ENCODE data around the gene MCM7.

Gene MCM7

DNA sequence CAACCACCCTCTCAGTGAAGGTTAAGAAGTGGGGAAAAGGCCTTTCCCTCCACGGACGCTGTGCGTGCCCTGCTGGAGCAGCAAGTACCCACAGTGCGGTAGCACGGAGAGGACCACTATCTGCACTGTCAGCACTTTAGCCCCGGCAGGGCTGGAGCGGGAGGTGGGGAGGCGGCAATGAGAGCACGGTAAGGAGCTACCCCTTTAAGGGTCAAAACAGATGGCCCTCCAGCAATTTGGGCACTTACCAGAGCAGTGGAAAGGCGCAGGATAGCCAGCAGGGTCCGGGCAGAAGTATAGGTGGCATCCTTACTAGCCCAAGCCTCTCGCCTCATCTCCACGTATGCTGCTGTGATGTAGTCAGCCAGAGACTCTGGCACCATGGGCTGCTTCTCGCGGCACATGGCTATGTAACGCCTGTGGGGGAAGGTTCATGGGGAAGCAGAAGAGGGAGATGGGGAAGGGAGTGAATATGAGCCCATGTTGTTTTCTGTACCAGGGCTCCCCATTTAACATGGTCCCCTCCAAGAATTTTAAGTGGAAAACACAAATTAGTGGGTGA lies 7.2 kb downstream of the MCM7 start:
- no peak for DNase-seq (ENCODE audit: low read depth in 2 of 2)

DNA sequence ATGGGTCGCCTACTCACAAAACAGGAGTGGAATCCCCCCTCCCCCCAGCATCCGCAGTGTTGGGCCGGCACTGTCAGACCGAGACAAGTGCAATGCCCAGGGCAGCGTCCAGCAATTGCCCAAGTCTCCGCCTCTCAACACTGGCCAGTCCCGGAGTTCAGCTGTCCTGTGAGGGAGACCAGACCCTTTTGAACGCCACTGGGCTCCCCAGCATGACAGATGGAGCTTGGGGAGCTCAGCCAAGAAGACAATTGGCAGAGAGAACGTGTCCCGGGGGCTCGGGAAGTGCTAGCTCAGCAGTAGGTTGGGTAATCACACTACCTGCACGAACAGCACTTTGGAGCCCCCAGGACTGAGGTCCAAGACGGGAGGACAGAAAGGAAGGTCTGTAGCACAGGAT lies 7.7 kb downstream of the MCM7 start:
- no peak for DNase-seq (ENCODE audit: low read depth in 2 of 2)

DNA sequence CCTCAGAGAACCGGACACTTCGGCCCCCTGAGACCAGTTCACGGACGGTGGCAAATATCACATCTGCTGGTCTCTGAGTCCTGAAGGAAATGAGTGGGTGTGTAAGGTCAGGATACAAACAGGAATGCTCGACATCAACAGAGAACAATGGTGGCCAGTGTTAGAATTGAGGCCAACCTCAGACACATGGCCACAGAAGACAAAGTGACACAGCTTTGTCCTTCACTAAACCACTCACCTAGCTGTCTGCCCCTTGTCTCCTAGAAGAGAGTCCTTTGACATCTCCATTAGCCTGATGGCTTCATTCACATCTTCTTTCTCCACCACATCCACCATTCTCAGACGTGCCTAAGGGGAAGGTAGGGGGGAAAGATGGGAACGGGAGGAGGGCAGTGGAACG lies 8.1 kb downstream of the MCM7 start:
- DNase-seq (ENCODE audit: low read depth in 2 of 2): no peak

DNA sequence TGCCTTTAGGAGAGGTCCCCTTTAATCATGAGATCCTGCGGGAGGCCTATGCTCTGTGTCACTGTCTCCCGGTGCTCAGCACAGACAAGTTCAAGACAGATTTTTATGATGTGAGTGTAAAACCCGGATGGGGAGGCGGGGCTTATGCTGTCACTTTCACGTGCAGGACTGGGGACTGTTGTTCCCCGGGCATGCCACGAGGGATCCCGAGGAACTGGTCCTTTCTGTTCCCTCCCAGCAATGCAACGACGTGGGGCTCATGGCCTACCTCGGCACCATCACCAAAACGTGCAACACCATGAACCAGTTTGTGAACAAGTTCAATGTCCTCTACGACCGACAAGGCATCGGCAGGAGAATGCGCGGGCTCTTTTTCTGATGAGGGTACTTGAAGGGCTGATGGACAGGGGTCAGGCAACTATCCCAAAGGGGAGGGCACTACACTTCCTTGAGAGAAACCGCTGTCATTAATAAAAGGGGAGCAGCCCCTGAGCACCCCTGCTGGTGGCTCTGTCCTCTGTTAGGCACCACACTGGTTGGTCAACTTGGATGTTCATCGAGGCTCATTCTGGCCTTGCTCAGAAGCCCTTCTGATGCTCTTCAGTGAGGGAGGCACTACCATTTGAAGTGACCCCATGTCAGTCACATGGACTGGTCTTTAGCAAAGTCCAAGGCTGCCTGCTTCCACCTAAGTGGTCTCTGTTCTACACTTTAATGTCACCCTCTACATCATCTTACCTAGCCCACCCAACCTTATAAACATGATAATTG lies 9.6 kb downstream of the MCM7 start:
- no peak for DNase-seq (ENCODE audit: low read depth in 2 of 2)

DNA sequence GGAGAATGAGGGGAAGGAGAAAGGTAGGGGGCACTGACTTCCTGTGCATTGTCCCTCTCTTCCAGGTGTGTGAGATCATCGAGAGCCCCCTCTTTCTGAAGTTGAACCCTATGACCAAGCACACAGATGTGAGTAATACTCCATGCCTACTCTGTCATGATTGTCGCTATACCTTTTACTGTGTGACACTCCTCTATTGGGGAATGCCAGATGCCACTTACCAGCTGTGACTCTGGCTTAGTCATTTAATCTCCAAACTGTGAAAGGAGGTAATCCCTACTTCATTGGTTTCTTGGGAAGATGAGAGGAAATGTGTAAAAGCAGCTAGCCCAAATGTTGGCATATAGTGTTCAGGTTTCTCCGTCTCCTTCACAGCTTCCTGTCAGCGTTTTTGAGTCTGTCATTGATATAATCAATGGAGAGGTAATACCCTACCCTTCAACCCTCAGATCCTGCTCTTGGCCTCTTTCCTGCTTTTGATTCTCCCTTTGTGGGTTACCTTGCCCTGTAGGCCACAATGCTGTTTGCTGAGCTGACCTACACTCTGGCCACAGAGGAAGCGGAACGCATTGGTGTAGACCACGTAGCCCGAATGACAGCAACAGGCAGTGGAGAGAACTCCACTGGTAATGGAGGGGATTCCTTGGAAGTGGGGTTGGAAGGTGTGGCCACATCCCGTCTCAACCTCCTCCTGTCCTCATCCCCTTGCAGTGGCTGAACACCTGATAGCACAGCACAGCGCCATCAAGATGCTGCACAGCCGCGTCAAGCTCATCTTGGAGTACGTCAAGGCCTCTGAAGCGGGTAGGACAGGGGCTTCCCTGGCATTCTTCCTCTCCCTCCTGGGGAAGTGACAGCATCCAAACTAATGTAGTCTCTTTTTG lies 10.4 kb downstream of the MCM7 start:
- DNase-seq (ENCODE audit: low read depth in 2 of 2): no peak

DNA sequence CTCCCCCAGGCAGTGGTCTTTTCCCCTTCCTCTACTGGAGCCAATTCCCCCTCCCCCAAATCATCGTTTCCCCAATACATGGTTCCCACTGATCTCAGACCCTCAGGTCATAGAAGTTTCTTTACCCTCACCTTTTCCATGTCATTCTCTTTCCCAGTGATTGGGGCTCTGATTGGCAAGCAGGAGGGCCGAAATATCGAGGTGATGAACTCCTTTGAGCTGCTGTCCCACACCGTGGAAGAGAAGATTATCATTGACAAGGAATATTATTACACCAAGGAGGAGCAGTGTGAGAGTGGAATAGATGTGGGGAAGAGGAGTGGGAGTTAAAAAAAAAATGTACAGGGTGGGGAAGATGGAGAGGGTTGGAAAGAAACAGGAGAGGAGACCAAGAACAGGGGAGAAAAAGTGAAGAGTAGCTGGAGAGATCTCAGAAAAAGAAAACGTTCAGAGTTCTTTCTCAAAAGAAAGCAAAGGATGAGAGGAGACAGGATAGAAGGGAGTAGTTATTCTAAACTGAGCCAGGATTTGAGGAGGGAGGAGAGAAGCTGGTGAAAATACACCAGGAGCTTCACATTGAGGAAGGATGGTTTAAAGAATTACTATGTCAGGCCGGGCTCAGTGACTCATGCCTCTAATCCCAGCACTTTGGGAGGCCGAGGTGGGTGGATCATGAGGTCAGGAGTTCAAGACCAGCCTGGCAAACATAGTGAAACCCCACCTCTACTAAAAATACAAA lies 11.6 kb downstream of the MCM7 start:
- no peak for DNase-seq (ENCODE audit: low read depth in 2 of 2)

DNA sequence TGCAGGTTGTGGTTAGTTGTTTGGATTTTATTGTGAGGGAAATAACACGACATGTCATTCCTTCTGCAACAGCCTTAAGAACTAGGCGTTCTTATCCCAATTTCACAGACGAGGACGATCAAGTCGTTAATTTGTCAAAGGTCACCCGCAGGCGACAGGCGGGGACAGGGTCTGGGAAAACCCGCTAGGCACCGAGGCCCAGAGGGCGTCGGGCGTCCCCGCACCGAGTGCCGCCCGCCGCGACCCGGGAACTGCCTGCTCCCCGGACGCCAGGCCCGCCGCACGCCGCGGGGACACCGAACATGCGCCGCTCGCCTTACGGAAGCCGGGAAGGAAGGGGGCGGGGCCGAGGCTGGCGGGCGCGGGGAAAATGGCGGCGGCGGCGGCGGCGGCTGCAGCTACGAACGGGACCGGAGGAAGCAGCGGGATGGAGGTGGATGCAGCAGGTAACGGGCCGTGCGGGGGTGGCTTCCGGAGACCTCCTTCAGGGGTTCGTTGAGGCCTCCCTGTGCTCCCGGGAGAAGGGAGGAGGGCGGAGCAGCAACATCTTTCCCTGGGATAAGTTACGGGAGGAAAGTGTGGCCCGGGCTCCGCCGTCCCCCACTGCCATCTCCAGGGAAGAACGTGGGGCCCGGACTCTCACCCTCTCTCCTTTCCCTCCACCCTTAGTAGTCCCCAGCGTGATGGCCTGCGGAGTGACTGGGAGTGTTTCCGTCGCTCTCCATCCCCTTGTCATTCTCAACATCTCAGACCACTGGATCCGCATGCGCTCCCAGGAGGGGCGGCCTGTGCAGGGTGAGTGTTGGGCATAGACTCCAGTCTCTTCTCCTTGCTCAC lies 12.4 kb downstream of the MCM7 start, which contains the start of gene COPS6:
COPS6 (plus strand) TSS at position 349 of the 837 bp plus-strand sequence; CDS start at position 371, 22 bp downstream.
- DNase-seq (ENCODE audit: low read depth in 2 of 2): peak; percentile 85 to 86

DNA sequence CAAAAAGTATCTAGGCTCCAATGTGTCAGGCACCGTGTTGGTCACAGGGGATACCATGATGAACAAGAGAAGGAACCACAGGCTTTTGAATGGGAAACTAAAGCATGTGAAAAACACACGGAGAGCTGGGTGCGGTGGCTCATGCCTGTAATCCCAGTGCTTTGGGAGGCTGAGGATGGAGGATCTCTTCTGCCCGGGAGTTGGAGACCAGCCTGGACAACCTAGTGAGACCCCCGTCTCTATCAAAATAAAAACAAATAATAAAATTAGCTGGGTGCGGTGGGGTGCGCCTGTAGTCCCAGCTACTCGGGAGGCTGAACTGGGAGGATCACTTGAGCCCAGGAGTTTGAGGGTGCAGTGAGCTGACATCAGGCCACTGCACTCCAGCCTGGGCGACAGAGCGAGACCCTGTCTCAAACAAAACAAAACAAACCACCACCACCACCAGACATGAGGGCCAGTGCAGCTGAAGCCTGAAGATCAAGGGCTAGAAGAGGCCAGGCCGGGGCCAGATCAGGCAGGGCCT lies 13.0 kb downstream of the MCM7 start:
- no peak for DNase-seq (ENCODE audit: low read depth in 2 of 2)

DNA sequence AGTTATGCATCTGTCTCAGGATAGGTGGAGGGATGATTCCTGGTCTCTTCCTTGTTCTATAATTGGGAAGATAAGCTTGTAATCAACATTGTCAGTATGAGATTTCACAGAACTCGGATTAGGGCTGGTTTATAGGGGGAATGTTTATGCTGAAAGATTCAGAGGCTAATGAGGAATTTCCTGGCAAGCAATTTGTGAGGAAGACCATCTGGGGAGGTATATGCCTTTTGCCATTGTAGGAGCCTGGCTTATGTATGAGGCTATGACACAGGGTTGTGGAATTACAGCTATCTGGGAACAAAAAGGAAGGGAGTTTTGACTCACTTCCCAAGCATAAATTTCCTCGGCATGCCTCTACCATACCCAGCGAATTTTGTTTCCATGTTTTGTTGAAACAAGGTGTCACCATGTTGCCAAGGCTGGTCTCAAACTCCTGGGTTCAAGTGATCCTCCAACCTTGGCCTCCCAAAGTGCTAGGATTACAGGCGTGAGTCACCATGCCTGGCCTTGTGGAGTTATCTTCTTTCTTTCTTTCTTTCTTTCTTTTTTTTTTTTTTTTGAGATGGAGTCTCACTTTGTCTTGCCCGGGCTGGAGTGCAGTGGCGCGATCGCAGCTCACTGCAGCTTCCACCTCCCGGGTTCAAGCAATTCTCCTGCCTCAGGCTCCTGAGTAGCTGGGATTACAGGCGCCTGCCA lies 14.0 kb downstream of the MCM7 start:
- no peak for DNase-seq (ENCODE audit: low read depth in 2 of 2)

DNA sequence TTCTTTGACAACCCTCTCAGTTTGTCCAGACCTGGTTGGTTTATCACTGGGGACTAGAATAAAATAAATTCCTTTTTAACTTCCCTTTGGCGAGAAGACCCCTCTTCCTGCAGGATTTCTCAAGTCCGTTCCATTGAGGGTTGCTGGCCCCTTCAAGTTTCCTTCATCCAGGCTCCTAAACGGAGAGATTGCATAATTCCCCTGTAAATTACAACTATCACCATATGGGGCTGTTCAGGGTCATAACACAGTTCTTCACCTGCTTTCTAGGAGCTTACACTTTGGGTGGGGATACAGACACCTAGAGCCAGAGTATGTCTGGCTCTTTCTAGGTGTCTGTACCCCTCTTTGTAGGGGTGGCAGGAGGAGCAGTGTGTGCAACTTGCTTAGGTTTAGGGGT lies 15.7 kb downstream of the MCM7 start:
- DNase-seq (ENCODE audit: low read depth in 2 of 2): no peak

DNA sequence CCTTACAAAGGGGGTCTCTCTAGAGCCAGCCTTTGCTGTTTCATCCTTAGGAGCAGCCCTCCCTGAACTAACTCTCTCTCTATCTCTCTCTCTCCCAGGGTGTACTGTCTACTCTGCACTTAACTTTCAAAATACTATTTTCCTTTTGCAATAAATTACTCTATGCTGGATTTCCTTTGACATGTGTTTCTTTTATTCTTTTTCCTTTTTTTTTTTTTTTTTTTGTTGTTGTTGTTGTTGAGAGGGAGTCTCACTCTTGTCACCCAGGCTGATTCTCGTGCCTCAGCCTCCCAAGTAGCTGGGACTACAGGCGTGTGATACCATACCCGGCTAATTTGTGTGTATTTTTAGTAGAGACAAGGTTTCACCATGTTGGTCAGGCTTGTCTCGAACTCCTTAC lies 18.2 kb downstream of the MCM7 start:
- no peak for DNase-seq (ENCODE audit: low read depth in 2 of 2)

DNA sequence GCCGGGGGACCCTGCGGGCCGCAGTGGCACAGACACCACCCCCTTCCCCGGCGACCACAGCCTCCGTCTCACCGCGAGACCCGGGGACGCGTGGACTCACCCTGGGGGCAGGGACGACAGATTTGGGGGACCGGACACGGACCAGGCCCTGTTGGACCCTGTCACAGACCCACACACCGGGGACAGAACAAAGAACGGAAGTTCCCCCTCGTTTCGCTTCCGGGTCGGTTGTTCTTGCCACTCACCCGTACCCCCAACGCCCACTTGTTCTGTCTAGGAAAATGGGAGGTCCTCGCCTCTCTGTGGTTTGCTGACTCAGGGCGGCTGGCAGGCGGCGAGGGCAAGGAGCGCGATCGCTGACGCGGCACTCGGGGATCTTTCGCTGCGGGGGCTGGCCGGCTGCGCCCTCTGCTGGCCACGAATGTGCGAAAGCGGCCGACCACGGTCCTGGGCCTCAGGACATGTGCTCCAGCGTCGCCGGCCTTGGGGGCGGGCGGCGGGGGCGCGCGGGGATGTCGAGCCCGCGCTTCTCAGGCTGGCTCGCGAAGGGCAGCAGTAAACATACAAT lies 19.6 kb downstream of the MCM7 start, which contains the start of gene ZNF3:
ZNF3 (minus strand) TSS at position 189 of the 568 bp plus-strand sequence. CDS start 4,366 bp downstream, outside the sequence.
- DNase-seq (ENCODE audit: low read depth in 2 of 2): peak; percentile 96 to 98

DNA sequence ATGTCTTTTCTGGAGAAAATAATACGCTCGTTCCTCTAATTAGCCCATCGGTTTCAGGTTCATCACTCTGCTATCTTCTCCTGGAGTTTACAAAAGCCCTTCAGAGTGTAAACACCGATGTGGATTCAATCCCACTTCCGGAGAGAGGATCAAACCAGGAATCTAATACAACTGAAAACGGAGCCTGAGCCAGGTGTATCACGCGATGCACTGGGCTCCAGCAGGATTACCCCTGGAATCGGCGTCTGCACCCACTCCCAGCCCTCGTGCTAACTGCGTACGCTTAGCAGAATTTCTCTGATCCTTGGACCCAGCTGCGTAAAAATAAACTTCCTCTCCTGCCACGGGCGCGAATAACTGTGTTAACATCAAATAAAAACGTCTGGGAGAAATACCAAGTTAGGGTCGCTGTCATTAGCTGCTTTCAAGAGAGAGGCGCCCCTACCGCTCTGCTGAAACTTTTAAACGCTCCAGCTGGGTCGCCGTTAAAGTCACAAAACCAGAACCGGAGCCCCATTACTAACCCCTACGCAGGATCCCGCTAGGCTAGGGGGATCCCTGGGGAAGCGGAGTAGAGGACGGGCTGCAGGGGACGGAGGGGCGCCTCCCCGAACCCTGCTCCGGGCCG lies 20.2 kb downstream of the MCM7 start:
- no peak for DNase-seq (ENCODE audit: low read depth in 2 of 2)

DNA sequence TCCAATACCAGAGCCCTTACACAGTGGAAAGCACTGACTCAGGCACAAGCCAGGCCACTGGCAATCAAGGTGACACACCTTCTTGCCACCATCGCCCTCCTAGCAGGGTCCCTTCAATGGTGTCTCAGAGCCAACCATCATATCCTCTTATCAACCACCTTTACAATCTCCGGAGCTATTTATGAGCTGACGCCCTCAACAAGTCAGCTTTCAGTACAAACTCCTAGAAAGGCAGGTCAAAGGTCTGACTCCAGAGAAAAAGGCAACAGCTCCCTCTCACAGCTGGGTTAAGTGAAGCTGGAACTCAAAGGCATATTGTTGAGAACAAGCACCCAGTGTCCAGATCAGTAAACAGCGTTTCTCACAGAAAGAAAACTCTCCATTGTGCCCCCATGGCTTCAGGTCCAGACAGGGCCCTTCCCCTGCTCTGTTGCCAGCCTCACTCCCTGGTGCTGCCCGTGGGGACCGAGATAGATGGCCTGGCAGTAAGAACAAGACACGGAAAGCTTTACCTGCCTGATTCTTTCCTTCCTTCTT lies 22.1 kb downstream of the MCM7 start:
- no peak for DNase-seq (ENCODE audit: low read depth in 2 of 2)

DNA sequence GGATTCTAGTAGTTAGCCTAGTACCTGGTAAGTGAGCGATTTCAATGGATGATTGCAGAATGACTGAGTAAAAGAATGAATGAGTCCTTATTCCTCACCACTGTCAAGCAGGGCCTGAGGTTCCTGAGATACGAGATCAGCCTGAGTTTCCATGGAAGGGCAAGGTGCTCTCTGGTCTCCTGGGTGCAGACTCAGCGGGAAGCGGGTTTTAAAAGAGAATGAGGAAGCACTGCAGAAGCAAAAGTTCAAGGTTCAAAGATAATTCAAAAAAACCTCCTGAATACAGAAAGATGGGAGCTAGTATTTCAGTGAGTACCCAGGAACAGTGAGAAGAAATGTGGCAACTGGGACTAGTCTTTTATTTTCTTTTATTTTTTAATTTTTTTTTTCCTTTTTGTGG lies 24.0 kb downstream of the MCM7 start:
- DNase-seq (ENCODE audit: low read depth in 2 of 2): no peak

DNA sequence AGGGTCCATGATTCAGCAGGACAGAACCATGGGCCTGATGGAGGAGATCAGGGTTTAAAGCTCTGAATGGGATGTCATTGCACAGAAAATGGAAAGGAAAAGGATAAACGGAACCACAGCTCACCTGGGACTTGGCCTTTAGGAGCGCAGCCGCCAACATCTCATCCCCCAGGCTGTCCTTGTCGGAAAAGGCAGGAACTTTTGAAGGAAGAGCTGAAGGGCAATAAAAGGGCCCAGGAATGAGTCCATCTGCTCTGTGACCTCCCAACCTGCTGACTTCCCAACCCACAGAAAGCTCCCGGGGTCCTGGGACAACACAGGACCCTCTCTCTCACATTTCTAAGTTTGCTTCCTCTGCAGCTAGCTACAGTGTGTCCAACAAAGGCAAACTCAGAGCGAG lies 25.8 kb downstream of the MCM7 start:
- no peak for DNase-seq (ENCODE audit: low read depth in 2 of 2)

DNA sequence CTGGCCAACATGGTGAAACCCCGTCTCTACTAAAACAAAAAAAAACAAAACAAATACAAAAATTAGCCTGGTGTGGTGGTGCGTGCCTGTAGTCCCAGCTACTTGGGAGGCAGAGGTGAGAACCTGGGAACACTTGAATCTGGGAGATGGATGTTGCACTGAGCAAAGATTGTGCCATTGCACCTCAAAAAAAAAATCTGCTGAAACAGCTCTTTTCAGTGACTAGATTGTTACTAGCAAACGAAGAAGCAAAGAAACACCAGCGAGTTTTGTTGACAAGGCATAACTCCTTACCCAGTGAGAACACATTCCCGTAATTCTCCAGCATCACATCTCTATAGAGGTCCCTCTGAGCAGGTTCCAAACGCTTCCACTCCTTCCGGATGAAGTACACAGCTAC lies 26.4 kb downstream of the MCM7 start:
- no peak for DNase-seq (ENCODE audit: low read depth in 2 of 2)

DNA sequence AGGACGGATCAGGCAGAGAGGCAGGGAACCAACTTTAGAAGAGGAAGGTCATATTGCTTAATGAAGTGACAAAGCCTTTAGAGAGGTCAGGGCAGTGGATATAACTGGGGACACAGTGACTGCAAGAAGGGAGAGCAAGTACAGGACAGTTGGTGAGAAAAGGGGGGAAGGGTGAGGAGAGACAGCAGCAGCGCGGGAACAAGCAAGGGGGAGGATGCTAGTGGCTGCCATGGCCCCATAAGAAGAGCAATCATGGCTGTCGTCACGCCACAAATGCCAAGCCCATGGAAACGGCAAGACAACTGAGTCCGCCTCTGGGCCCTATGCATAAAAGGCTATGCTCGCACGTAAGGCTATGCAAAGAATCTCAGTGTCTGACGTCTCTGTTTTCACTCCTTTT lies 28.7 kb downstream of the MCM7 start:
- no peak for DNase-seq (ENCODE audit: low read depth in 2 of 2)

Data from stimulated activated CD4-positive, alpha-beta T cell treated with anti-CD3 and anti-CD28 coated beads, Interleukin-4, amount 100 ng/mL, for 48 hours (primary cell).